SK-N-SH treated with all-trans-retinoic acid at 6 μM for 48 hours (cell line): ENCODE measurements around the gene TNS4.

Experiments used
- ESRRG ChIP-seq: fragments of 250-450 bp; sonication (Bioruptor Pico); IDR thresholded peaks from 2 replicates; pipeline ENCODE4 v1.6.1; 2021; ENCODE audit warnings: mild to moderate bottlenecking
- GLIS3 ChIP-seq: fragments of 250-450 bp; sonication (Bioruptor Pico); IDR thresholded peaks from 2 replicates; pipeline ENCODE4 v1.5.0; 2020; ENCODE audit warnings: mild to moderate bottlenecking, moderate library complexity
- PPARA ChIP-seq: fragments of 250-450 bp; sonication (Bioruptor Pico); IDR thresholded peaks from 2 replicates; pipeline ENCODE4 v1.5.0; 2020; ENCODE audit warnings: mild to moderate bottlenecking, borderline replicate concordance
- RARB ChIP-seq: fragments of 250-450 bp; sonication (Bioruptor Pico); IDR thresholded peaks from 2 replicates; pipeline ENCODE4 v1.8.0; 2021; ENCODE audit warnings: mild to moderate bottlenecking, moderate library complexity
- TSHZ2 ChIP-seq: fragments of 250-450 bp; sonication (Bioruptor Pico); IDR thresholded peaks from 2 replicates; pipeline ENCODE4 v1.5.0; 2020; ENCODE audit warnings: mild to moderate bottlenecking, moderate library complexity
- ZC3H10 ChIP-seq: fragments of 250-450 bp; sonication (Bioruptor Pico); IDR thresholded peaks from 2 replicates; pipeline ENCODE4 v1.5.1; 2021; ENCODE audit warnings: mild to moderate bottlenecking, moderate library complexity
- ZFP30 ChIP-seq: fragments of 450-650 bp; formaldehyde crosslinking; IDR thresholded peaks from 2 replicates; pipeline ENCODE4 v1.5.0; 2022; ENCODE audit warnings: mild to moderate bottlenecking, moderate library complexity

GRCh38 chr17:40433551-40434415 is 67.6 kb downstream of the TNS4 start:
- TF ChIP-seq RARB (CRISPR knock-in tag) (no peak), PPARA (CRISPR knock-in tag) (no peak), GLIS3 (CRISPR knock-in tag) (no peak), ZFP30 (CRISPR knock-in tag) (no peak), ZC3H10 (CRISPR knock-in tag) (no peak), TSHZ2 (no peak), ESRRG (no peak)
